GM10248 (cell line): Measurements from ENCODE around the gene ARSB.
"Not testable (repeated sequence)": the region's sequence is repeated elsewhere in the genome, so short reads cannot be mapped to it uniquely, and the experiment has no call there.

Experiments
- CTCF ChIA-PET: fragments of 300-600 bp; sonication (Branson Sonifier 250); formaldehyde crosslinking; extraction: SDS; loops from one replicate; lab custom pipeline; 2021; ENCODE audit warnings: antibody characterized with exemption; lab: Yijun Ruan, JAX
- POLR2A ChIA-PET: fragments of 350-650 bp; sonication (Branson Sonifier 250); formaldehyde crosslinking; extraction: SDS; loops from one replicate; lab custom pipeline; 2020; ENCODE audit warnings: antibody characterized with exemption; lab: Yijun Ruan, JAX
- DNase-seq: peaks from one replicate; pipeline ENCODE4 v3.0.0; 2012; ENCODE audit errors: extremely low spot score
- TF ChIP-seq, protein P1 (sequence below): IDR thresholded peaks from 2 replicates; pipeline ENCODE4 v1.5.1; 2012; ENCODE audit warnings: mild to moderate bottlenecking, low read depth; ENCODE audit errors: extremely low read depth, missing control alignments, control extremely low read depth

The ARSB gene

DNA sequence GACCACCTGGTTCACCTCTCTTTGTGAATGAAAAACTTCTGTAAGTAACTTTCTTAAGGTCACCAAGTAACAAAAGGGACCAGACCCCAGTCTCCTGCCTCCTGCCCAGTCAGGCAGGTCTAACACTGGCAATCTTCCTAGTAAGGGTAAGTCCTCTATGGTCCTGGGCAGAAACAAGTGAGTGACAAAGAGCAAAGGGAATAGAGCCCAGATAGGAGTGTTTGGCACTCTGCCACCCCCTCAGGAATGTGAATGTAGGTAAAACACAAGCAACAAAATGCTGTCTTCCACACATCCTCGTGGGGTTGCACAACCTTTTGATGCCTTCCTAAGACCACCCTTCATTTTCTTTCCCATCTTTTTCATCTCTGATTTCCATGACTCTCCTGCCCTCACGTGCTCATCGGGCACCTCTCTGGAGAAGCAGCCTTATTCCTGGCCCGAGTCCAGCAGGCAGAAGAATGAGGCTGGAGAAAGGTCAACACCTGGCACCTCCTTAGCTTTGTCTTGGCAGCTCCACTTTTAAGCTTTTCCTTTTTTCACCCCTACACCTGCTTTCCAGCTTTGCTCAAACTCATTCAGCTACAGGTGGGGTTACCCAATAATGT, 246.3 kb downstream of the ARSB start:
- no peak for DNase-seq
- TF ChIP-seq, protein P1, sequence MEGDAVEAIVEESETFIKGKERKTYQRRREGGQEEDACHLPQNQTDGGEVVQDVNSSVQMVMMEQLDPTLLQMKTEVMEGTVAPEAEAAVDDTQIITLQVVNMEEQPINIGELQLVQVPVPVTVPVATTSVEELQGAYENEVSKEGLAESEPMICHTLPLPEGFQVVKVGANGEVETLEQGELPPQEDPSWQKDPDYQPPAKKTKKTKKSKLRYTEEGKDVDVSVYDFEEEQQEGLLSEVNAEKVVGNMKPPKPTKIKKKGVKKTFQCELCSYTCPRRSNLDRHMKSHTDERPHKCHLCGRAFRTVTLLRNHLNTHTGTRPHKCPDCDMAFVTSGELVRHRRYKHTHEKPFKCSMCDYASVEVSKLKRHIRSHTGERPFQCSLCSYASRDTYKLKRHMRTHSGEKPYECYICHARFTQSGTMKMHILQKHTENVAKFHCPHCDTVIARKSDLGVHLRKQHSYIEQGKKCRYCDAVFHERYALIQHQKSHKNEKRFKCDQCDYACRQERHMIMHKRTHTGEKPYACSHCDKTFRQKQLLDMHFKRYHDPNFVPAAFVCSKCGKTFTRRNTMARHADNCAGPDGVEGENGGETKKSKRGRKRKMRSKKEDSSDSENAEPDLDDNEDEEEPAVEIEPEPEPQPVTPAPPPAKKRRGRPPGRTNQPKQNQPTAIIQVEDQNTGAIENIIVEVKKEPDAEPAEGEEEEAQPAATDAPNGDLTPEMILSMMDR: no peak
- CTCF ChIA-PET: no interaction called here
- POLR2A ChIA-PET: no interaction called here

DNA sequence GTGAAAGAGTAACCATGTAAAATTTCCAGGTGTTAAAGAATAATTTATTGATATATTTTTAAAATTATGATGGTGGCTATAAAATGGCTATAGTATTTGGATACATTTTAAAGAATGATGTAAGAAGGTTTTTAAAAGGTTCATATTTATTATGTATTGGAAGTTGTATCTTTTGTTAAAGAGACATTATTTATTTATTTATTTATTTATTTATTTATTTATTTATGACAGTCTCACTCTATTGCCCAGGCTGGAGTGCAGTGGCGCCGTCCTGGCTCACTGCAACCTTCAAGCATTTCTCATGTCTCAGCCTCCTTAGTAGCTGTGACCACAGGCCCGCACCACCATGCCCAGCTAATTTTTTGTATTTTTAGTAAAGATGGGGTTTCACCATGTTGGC, 247.0 kb downstream of the ARSB start:
- ChIA-PET POLR2A (no interaction called here), CTCF (interaction anchor here (1.9 to 2.5 kb wide), 2 partner anchors 8 to 13 kb away, joined by 5 to 12 read pairs; no protein-coding TSS in a partner anchor)
- TF ChIP-seq, protein P1: no peak
- DNase-seq: no peak

DNA sequence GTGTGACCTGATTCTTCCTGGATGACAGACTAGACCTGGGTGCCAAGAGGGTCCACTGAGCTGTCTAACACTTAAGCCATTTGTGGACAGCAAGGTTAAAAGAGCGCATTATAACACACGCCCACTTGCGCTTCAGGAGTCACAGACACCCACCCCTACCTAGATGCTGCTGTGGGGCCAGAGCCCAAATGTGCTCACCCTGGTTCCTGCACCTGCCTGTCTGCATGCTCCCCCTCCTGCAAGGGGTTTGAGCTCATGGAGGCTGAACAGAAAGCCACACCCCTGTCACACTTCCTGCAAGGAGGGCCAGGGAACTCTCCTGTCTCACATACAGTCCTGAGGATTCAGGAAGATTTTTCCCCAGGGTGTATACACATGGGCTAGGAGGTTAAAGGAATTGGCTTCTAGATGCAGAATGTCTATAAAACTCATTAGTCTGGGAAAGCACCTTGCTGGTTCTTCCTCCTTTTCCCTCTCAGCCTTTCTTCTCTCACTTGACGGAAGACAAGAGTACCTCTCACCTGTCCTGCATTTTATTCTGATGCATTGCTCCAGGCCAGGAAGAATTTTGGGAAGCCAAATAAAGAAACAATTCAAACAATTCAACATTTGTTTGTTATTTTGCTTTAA, 249.2 kb downstream of the ARSB start:
- ChIA-PET CTCF (interaction anchor here (0.6 to 2.5 kb wide), 4 partner anchors 10 to 21 kb away, joined by 3 to 12 read pairs (median 4); no protein-coding TSS in a partner anchor), POLR2A (no interaction called here)
- no peak for DNase-seq
- TF ChIP-seq, protein P1: no peak

DNA sequence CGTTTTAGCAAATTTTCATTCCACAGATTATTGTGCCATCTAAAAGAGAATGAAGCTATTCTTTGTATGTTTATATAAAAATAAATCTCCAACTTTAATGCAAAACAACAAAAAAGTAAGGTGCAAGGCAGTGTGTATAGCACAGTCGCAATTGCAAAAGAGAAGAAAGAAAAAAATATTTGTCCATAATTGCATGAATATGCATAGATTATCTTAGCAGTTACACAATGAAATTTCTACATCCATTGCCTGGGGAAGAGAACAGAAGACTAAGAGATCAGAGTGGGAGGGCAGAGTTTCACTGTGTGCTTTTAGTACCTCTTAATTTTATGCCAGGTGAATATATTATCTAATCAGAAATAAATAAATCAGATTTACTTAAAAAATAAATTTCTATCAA, 250.2 kb downstream of the ARSB start:
- TF ChIP-seq, protein P1: no peak
- POLR2A ChIA-PET: no interaction called here
- CTCF ChIA-PET: interaction anchor here (0.6 kb wide), 1 partner anchor 22 kb away, joined by 3 read pairs; no protein-coding TSS in a partner anchor
- DNase-seq: no peak

DNA sequence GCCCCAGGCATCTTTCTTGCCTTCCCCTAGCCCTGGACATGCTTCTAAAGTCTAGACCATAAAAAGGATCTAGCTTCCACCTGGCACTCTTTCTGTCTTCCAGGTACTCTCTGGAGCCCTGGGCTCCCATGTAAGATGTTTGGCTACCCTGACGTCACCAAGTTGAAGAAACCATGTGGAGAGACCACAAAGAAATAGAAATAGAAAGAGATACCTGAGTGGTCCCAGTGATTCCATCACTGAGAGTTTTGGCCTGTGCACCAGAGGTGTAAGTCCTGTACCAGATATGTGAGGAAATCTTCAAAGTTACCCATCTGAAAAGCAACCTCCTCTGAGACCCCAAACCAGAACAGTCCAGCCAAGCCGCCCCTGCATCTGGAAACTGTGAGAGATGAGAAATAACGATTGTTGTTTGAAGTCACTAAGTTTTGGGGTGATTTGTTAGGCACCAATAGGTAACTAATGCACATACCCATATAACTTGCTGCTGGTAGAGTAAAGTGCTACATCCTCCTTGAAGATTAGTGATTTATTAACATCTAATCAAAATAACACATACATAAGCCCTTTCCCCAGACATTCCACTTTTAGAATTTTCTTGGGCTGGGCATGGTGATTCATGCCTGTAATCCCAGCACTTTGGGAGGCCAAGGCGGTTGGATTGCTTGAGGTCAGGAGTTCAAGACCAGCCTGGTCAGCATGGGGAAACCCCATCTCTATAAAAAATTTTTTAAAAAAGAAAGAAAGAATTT, 250.8 kb downstream of the ARSB start:
- CTCF ChIA-PET: no interaction called here
- TF ChIP-seq, protein P1: no peak
- POLR2A ChIA-PET: no interaction called here
- DNase-seq: no peak

DNA sequence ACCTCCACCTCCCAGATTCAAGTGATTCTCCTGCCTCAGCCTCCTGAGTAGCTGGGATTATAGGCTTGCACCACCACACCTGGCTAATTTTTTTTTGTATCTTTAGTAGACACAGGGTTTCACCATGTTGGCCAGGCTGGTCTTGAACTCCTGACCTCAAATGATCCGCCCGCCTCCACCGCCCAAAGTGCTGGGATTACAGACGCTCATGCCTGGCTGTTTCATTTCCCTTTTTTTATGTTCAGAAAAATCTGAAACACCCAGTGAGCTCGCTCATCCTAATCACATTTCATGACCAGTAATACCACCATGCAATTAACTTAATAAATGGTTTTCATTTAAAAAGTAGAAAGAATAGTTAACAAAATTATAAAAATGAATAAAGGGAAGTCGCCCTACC, 252.4 kb downstream of the ARSB start:
- DNase-seq, POLR2A ChIA-PET: not testable (repeated sequence)
- CTCF ChIA-PET: interaction anchor here (0.7 to 0.8 kb wide), 2 partner anchors 17 to 44 kb away, joined by 3 read pairs; no protein-coding TSS in a partner anchor

DNA sequence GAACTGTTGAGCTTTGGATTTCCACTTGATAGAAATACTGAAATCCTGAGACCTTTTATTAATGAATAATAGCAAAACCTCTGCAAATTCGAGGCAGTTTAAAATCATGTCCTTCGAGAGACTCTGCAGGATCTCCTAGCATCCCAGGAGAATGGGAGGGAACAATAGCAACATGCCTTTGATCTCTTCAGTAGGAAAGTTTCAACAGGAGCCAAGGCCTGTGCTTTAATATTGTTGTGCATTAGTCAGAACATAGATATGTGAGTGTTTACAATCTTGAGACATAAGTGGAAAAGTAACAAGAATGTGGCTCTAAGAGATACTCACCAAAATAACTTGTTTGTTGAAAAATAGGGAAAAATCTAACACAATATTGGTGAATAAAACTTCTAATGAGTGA, 253.2 kb downstream of the ARSB start:
- no peak for DNase-seq
- TF ChIP-seq, protein P1: no peak
- ChIA-PET CTCF (interaction anchor here (1.0 kb wide), 1 partner anchor 16 kb away, joined by 4 read pairs; no protein-coding TSS in a partner anchor), POLR2A (no interaction called here)
